Stimulated activated CD8-positive, alpha-beta memory T cell treated with anti-CD3 and anti-CD28 coated beads, Interleukin-15, amount 100 ng/mL, for 4 hours (primary cell): ENCODE measurements around the gene RBM39.
"Not testable (repeated sequence)": the region's sequence is repeated elsewhere in the genome, so short reads cannot be mapped to it uniquely, and the experiment has no call there.

Experiments
- DNase-seq, 2 donors: peaks; one replicate each; pipeline ENCODE4 v3.0.0-alpha.2; 2020; ENCODE audit warnings: low read depth in 2 of 2

RBM39 gene

GRCh38 chr20:35726842-35727711 is 15.0 kb downstream of the RBM39 start:
- no peak for DNase-seq

- DNase-seq: no peak
These were observed 17.5 kb downstream of the RBM39 start for GRCh38 chr20:35724321-35725230.

GRCh38 chr20:35723652-35724320 is 18.3 kb downstream of the RBM39 start:
- DNase-seq: not testable (repeated sequence)

- DNase-seq: not testable (repeated sequence)
These were observed 18.8 kb downstream of the RBM39 start for GRCh38 chr20:35723275-35723639.

GRCh38 chr20:35721621-35722020 is 20.4 kb downstream of the RBM39 start:
- no peak for DNase-seq

- no peak for DNase-seq
These were observed 20.8 kb downstream of the RBM39 start for GRCh38 chr20:35721219-35721618.

GRCh38 chr20:35720165-35721123 is 21.6 kb downstream of the RBM39 start:
- no peak for DNase-seq

GRCh38 chr20:35719717-35720116 is 22.3 kb downstream of the RBM39 start:
- DNase-seq: no peak

- DNase-seq: no peak
These were observed 23.0 kb downstream of the RBM39 start for GRCh38 chr20:35718972-35719635.

GRCh38 chr20:35718321-35718720 is 23.7 kb downstream of the RBM39 start:
- DNase-seq: not testable (repeated sequence)

GRCh38 chr20:35716330-35716729 is 25.7 kb downstream of the RBM39 start:
- DNase-seq: no peak

- no peak for DNase-seq
These were observed 26.4 kb downstream of the RBM39 start for GRCh38 chr20:35715652-35716051.

GRCh38 chr20:35714127-35714526 is 27.9 kb downstream of the RBM39 start:
- no peak for DNase-seq

- not testable (repeated sequence) for DNase-seq
These were observed 28.9 kb downstream of the RBM39 start for GRCh38 chr20:35713120-35713519.

GRCh38 chr20:35711588-35712209 is 30.4 kb downstream of the RBM39 start:
- no peak for DNase-seq

- no peak for DNase-seq
These were observed 31.0 kb downstream of the RBM39 start for GRCh38 chr20:35710884-35711587.

GRCh38 chr20:35710039-35710438 is 32.0 kb downstream of the RBM39 start:
- no peak for DNase-seq

GRCh38 chr20:35709259-35709658 is 32.8 kb downstream of the RBM39 start:
- DNase-seq: no peak

GRCh38 chr20:35708502-35708901 is 33.6 kb downstream of the RBM39 start:
- no peak for DNase-seq
